Stimulated activated CD4-positive, alpha-beta T cell treated with anti-CD3 and anti-CD28 coated beads, TNF-alpha, amount 100 ng/mL, for 1 hour (primary cell): Measurements from ENCODE around the gene TSPAN14.

Experiments
- DNase-seq, 3 donors: peaks; one replicate each; pipeline ENCODE4 v3.0.0-alpha.2; 2020; ENCODE audit warnings: low read depth in 3 of 3, low spot score in 1 of 3

TSPAN14 gene

GRCh38 chr10:80580638-80581468, 126.7 kb downstream of the TSPAN14 start:
- no peak for DNase-seq

GRCh38 chr10:80581469-80581835, 127.3 kb downstream of the TSPAN14 start:
- DNase-seq, result no peak

- no peak for DNase-seq
Observed at GRCh38 chr10:80582286-80582960, 128.3 kb downstream of the TSPAN14 start.
